Pons (tissue), 1 donor: ENCODE measurements around the gene ZNF561.
"Not testable (repeated sequence)": the region's sequence is repeated elsewhere in the genome, so short reads cannot be mapped to it uniquely, and the experiment has no call there.

Experiments
- DNase-seq: peaks from one replicate; pipeline ENCODE4 v3.0.0-alpha.2; 2016; ENCODE audit warnings: low spot score

Gene ZNF561

GRCh38 chr19:9621156-9622037 lies at the start of gene ZNF561:
ZNF561 (minus strand) TSS chr19:9621232; CDS start chr19:9619456, 1,776 bp downstream.
- DNase-seq: peak; percentile 81

GRCh38 chr19:9668544-9668943 lies 47.5 kb upstream of the ZNF561 start:
- DNase-seq: no peak

GRCh38 chr19:9667898-9668297 lies 46.9 kb upstream of the ZNF561 start:
- DNase-seq: no peak

- no peak for DNase-seq
Observed at GRCh38 chr19:9658769-9659168, 37.7 kb upstream of the ZNF561 start.

GRCh38 chr19:9653066-9653555 lies 32.1 kb upstream of the ZNF561 start:
- not testable (repeated sequence) for DNase-seq

GRCh38 chr19:9651464-9651863 lies 30.4 kb upstream of the ZNF561 start:
- not testable (repeated sequence) for DNase-seq

GRCh38 chr19:9650345-9650744 lies 29.3 kb upstream of the ZNF561 start:
- no peak for DNase-seq

- peak; percentile 7 for DNase-seq
Observed at GRCh38 chr19:9645472-9645871, 24.4 kb upstream of the ZNF561 start.

- no peak for DNase-seq
Observed at GRCh38 chr19:9644472-9644871, 23.4 kb upstream of the ZNF561 start.

- DNase-seq: no peak
Observed at GRCh38 chr19:9641810-9642209, 20.8 kb upstream of the ZNF561 start.

- DNase-seq: no peak
Observed at GRCh38 chr19:9640956-9641355, 19.9 kb upstream of the ZNF561 start.

- DNase-seq: no peak
Observed at GRCh38 chr19:9636018-9636417, 15.0 kb upstream of the ZNF561 start.

GRCh38 chr19:9627856-9628255 lies 6.8 kb upstream of the ZNF561 start:
- no peak for DNase-seq

GRCh38 chr19:9622531-9622930 lies 1.5 kb upstream of the ZNF561 start:
- no peak for DNase-seq

GRCh38 chr19:9620842-9621155 lies 233 bp downstream of the ZNF561 start:
- peak; percentile 8 for DNase-seq

- no peak for DNase-seq
Observed at GRCh38 chr19:9615844-9616243, 5.2 kb downstream of the ZNF561 start.

GRCh38 chr19:9610484-9611113 lies 10.4 kb downstream of the ZNF561 start:
- DNase-seq: no peak

GRCh38 chr19:9608912-9609311 lies 12.1 kb downstream of the ZNF561 start:
- no peak for DNase-seq

- DNase-seq: no peak
Observed at GRCh38 chr19:9597027-9597426, 24.0 kb downstream of the ZNF561 start.

- peak; percentile 64 for DNase-seq
Observed at GRCh38 chr19:9586764-9587163, 34.3 kb downstream of the ZNF561 start.

- peak; percentile 75 for DNase-seq
Observed at GRCh38 chr19:9584073-9584833, 36.8 kb downstream of the ZNF561 start, which contains the start of gene ZNF121. ZNF121 (minus strand) TSS chr19:9584504; CDS start chr19:9568097, 16,407 bp downstream.

- not testable (repeated sequence) for DNase-seq
Observed at GRCh38 chr19:9582081-9582725, 38.8 kb downstream of the ZNF561 start.
